Left ventricle myocardium superior (tissue), 1 donor: ENCODE results near the gene GRP. TPM values are rescaled to one million over a fixed set of nuclear protein-coding genes. Genes with fewer than 3 reads are reported as not detected.

Experiments
- ATAC-seq: fragments of 200-7000 bp; cut with Tn5 transposase; one replicate; pipeline ENCODE4 v1.9.1; 2020; ENCODE audit warnings: mild to moderate bottlenecking, moderate library complexity
- DNase-seq: peaks from one replicate; pipeline ENCODE4 v3.0.0-alpha.2; 2020
- intact Hi-C: fragments of 100-400 bp; cut with micrococcal nuclease; formaldehyde crosslinking; loops from one replicate; pipeline ENCODE4 v1.11.0; 2022
- total RNA-seq: library from RNA; stranded (reverse); fragmentation: NEBNext Ultra II Directional; extraction: Animal tissue kit (Norgen Biotek cat#: 25700); gene quantifications from one replicate; pipeline ENCODE4 v1.2.1, GENCODE V29; 2021
- donor health status: DM: no; HTN: yes; CAD: no; lungs with severe emphysema.

GRP gene
- total RNA-seq, 1 donor from 2014 or later = not detected

DNA sequence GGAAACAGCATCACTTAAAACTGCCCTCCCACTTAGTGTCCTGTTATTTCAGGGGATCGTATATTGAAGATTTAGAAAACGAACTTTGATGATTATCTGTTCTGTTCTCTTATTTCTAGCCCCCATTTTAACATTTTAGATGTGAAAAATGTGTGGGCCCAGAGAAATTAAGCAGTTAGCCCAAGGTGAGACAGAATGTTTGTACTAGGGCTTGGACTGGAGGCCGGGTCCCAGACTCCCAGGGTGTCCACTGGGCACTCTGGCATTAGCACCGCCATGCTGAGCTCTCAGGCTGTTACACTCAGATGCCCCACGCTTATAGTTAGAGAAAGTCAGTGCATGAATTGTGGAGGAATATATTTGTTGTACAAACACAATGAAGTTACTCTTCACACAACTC, 58.8 kb downstream of the GRP start:
- DNase-seq (no peak), ATAC-seq (no peak)
- intact Hi-C loops = no loop called here

DNA sequence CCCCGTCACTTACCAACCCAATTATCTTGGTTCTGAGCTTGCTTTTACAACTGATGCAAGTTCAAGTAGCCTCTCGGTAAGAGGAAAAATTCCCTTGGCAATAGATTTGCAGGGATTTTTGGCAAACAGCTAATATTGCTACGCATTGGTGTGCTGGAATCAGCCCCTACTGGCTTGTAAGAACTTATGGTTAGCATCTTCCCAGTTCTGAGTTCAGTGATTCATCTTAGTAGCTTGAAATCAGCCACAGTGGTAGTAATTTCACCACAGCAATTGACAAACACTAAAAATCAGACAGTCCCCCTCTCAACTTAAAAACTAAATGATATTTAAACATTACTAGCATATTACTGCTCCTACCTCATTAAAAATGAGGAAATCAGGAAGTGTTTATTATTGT, 59.2 kb downstream of the GRP start:
- ATAC-seq = no peak
- DNase-seq = no peak
- intact Hi-C loops = no loop called here

DNA sequence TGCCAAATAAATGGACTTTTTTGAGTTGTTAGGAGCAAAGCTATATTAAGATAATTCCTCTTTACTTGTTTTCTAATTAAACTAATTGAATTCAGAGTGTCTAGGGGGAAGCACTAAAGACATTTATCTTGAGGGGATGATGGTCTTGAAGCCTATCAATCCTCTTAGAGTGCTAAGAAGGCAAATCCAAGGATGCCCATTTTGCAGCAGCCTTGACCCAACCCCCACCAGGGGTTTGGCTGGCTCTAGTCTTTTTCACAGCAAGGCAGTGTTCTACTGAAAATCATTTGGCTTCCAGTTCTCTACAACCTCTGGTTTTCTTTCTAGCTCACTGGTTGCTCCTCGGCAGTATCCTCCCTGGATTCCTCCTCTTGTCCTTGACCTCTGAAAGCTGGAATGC, 59.8 kb downstream of the GRP start:
- ATAC-seq (no peak), DNase-seq (no peak)
- intact Hi-C loops = no loop called here

Other genes with a start within 250 kb of the GRP start
- gene SEC11C, start 80.3 kb upstream of the GRP start, total RNA-seq = 23.2 TPM
- not detected for gene RAX, start 53.3 kb downstream of the GRP start, total RNA-seq
- gene CPLX4, start 98.5 kb downstream of the GRP start, total RNA-seq = not detected
- 53.6 TPM for gene LMAN1, start 139.1 kb downstream of the GRP start, total RNA-seq